GM19438 (cell line): ENCODE data around the gene PPP1R9A.
A peak's percentile ranks its signal among the peaks of the same experiment; 100 is the strongest.

Experiments
- ATAC-seq: cut with Tn5 transposase; IDR thresholded peaks from one replicate; pipeline ENCODE4 v1.9.1; 2021; ENCODE audit warnings: low read depth; ENCODE audit not compliant: unreplicated experiment

PPP1R9A gene

DNA sequence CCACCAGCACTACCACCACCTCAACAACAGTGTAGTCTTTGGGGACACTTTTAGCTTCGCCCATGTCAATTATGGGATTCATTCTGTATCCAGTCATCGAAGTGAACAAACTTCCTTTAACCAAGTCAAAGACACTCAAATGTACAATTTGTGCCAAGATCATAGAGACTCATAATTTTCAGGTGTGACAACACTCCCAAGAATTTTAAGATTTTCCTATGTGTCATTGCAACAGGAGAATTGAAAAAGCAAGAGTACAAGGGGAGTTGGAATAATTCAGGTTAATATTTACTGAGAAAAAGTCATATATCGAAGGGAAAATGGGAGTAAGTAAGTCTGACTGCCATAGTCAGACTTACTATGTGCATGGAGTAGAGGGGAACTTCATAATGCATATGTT is 390.7 kb downstream of the PPP1R9A start:
- ATAC-seq: no peak

- no peak for ATAC-seq
Measured at GRCh38 chr7:95303013-95303905, 395.9 kb downstream of the PPP1R9A start.

GRCh38 chr7:95304990-95305389 is 397.6 kb downstream of the PPP1R9A start:
- ATAC-seq: no peak

DNA sequence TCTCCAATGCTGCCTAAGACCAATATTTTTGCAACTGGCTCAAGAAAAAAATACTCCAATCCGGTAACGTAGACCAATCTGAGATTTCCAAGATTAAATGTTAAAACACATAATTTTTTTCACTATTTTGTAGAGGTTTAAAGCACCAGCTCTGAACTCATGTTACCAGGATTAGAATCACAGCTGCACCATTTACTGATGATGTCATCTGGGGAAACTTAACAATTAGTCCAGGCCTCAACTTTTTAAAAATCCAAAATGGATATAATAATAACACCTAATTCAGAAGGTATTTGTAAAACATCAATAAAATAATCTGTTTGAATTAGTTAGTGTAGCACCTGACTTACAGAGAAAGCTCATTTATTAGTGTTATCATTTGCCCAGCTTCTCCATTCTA is 402.6 kb downstream of the PPP1R9A start:
- ATAC-seq: no peak

- ATAC-seq: no peak
Measured at GRCh38 chr7:95311389-95311788, 404.0 kb downstream of the PPP1R9A start.

DNA sequence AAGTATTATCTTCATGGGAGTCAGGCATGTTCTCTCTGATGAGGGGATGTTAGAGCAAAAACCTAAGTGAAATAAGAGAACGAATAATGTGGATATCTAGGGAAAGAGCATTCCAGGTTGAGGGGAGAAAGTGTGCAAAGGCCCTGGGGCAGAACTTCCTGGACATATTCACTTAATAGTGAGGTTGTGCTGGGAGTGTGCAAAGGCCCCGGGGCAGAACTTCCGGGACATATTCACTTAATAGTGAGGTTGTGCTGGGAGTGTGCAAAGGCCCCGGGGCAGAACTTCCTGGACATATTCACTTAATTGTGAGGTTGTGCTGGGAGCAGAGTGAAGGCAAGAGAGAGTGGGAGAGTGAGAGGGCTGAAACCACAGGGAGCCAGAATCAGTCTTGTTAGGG is 405.2 kb downstream of the PPP1R9A start:
- ATAC-seq: no peak

- peak; percentile 87 for ATAC-seq
Measured at GRCh38 chr7:95316588-95316987, 409.2 kb downstream of the PPP1R9A start.

DNA sequence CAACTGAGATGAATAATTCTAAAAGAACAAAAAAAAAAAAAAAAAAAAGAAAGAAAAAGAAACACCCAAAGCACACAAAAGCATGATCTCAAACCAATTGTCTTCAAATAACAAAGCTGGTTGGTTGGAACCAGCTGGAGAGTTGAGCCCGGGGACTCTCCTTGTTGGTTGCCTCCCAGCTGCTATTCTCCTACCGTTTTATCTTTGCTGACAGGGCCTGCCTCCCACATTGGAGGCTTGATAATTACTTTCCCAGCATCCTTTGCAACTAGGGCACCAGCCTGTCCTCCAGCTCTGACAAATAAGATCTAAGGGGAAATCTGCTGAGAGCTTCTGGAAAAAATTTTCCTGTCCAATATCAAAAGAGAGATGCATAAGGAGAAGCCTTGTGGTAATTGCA is 410.2 kb downstream of the PPP1R9A start:
- no peak for ATAC-seq

GRCh38 chr7:95317966-95318365 is 410.6 kb downstream of the PPP1R9A start:
- ATAC-seq: no peak

- no peak for ATAC-seq
Measured at GRCh38 chr7:95318501-95319100, 411.2 kb downstream of the PPP1R9A start.

- no peak for ATAC-seq
Measured at GRCh38 chr7:95319570-95319969, 412.2 kb downstream of the PPP1R9A start.

- no peak for ATAC-seq
Measured at GRCh38 chr7:95320651-95321050, 413.3 kb downstream of the PPP1R9A start.

DNA sequence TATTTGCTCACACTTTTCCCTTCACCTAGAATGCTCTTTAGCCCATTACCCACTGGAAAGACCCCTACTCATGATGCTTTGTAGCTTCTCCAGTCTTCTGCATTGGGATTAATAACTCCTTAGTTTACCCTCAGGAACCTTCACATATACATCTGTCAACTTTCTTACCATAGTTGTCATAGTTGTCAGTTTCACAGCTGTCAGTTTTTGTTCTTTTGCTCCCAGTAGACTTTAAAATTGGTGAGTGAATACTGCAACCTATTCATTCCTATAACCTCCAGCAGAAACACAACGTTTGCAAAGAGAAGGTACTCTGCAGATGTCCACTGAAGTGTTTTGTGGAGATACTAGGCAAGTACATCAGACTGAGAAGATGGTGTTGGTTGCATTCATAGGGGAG is 414.3 kb downstream of the PPP1R9A start:
- no peak for ATAC-seq

DNA sequence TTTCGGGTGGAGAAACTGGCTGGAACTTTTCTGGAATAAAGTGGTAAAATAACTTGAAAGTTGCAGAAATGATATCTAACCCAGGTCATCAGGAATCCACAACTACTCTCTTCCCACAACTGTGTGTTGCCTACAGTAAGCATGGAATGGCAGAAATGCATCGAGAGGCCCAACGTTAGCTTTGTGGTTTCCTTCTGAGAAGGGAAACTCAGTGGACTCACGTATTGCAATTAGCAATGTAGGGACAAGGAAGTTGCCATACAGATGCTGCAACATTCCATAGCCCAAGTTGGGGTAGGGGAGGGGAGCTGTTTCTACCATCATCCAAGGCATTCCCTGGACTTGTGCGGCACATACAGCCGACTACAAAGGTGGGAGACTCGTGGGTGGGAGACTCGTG is 415.0 kb downstream of the PPP1R9A start:
- no peak for ATAC-seq

DNA sequence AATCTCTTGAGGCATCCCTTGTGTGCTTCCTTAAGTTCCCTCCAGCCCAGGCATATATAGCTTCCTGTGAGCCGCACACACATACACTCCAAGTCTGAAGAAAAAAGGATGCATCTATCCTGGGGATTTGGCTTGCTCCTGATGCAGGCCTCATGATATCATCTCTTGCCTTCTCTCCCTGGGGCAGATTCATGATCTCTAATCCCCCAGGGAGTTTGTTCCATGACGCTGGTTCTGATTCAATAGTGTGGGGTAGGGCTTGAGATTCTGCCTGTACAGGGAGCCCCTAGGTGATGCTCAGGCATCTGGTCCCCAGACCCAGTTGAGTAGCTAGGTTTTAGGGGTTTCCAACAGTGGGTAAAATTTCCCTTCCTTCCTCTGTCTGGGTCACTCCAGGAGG is 415.5 kb downstream of the PPP1R9A start:
- no peak for ATAC-seq

- no peak for ATAC-seq
Measured at GRCh38 chr7:95323410-95324129, 416.2 kb downstream of the PPP1R9A start.

DNA sequence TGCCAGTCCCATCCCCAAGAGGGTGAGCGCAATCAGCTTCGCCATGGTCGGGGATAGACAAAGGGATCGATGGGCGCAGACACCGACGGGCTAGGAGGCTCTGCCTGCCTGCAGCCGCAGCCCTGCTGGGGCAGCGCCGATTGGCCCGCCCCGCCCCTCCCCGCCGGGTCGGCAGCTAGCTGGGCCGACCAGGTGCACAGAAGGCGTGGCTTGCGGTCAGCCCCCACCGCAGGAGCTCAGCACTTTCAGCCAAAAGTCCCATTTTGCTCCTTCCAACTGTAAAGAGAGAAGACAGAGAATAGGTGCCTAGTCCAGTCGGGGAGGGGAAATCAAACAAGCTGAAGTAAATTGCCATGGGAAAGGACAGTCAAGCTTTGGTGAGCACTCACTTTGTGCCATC is 417.0 kb downstream of the PPP1R9A start, which contains the start of gene PON1:
PON1 (minus strand) TSS at position 102 of the 400 bp plus-strand sequence; CDS start at position 45, 57 bp downstream.
- peak; percentile 77 for ATAC-seq

DNA sequence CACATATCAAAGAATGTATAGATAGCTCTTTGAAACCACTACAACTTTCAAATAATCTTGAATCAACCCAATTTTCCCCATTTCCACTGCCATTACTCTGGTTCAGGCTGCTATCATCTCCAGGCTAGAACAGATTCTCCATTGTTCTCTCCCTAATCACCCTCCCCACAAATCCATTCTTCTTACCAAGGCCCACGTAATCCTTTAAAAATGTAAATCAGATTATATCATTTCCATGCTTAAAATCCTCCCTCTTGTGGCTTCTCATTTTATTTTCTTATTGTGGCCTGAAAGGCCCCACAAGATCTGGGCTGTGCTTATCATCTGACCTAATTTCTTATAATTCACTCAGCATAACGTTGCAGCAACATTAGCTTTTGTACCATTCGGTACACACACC is 420.0 kb downstream of the PPP1R9A start:
- ATAC-seq: no peak

DNA sequence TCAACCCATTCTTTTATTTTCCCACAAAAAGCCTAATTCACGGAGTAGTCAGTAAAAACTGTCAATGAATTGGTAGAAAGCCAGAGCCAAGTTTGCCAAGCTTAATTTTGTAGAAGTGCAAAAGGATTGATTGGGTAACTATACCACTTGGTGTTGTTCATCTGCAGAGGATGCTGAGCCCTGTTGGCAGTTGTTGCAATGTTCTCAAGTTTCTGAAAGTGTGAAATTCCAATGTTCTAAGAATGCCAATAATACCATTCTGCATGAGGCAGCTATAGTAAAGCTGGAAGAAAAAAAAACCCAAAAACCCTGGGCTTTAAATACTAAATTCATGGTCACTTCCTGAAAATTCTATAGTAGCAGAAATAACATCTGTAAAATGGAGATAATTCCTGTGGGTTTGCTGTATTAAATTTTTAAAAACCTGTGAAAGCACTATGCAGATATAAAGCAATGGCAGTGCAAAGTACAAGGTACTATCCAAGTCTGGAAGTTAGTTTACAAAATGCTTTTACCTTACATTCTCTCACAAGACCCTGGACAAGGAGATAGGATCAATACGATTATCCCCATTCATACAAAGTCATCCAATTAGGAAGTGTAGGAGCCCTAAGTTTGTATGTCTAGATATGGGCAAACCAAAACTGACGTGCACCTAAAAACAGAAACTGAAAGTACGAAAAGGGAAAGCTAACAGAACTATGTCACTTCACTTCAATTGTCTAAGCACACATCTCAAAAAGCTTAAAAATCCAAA is 423.0 kb downstream of the PPP1R9A start:
- ATAC-seq: peak; percentile 99

DNA sequence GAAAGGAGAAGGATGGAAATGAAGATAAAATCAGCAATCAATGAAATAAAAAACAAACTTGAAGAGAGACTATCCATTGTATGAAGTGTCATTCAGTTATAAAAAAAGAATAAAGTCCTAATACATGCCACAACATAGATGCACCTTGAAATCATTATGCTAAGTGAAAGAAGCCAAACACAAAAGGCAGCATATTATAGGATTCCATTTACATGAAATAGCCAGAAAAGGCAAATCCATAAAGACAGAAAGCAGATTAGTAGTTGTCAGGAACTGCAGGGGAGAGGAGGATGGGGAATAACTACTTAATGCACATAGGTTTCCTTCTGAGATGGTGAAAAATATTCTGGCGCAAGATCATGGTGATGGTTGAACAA is 423.6 kb downstream of the PPP1R9A start:
- peak; percentile 40 for ATAC-seq

- no peak for ATAC-seq
Measured at GRCh38 chr7:95334447-95334846, 427.1 kb downstream of the PPP1R9A start.
